Common myeloid progenitor, CD34-positive (primary cell): ENCODE measurements around the gene DACH1.
"Not testable (repeated sequence)": the region's sequence is repeated elsewhere in the genome, so short reads cannot be mapped to it uniquely, and the experiment has no call there.

Experiments
- CTCF ChIA-PET: fragments of 350-600 bp; sonication (Branson Sonifier 250); formaldehyde crosslinking; loops from one replicate; lab custom pipeline; 2021; ENCODE audit warnings: antibody characterized with exemption; lab: Charles Lee
- POLR2A ChIA-PET: fragments of 350-600 bp; sonication (Branson Sonifier 250); formaldehyde crosslinking; loops from one replicate; lab custom pipeline; 2021; ENCODE audit warnings: antibody characterized with exemption; lab: Charles Lee
- DNase-seq, 3 donors: peaks; one replicate each; pipeline versions ENCODE4 v3.0.0 to v3.0.0-alpha.2; 2013
- H3K27ac ChIP-seq, 2 experiments: 1 replicate in 1 of 2; 2 replicates in 1 of 2; pipeline ENCODE4 v1.7.0; 2013; ENCODE audit warnings: inconsistent platforms in 2 of 2, low read length in 2 of 2, mild to moderate bottlenecking in 2 of 2, low read depth in 1 of 2, moderate library complexity in 1 of 2; ENCODE audit not compliant: severe bottlenecking in 2 of 2, insufficient read depth in 1 of 2, poor library complexity in 1 of 2
- H3K27me3 ChIP-seq, 5 experiments: replicated peaks in 2 of 5; 1 replicate in 3 of 5; 2 replicates in 2 of 5; pipeline versions ENCODE4 v1.6.1 to v1.7.0; 2013; ENCODE audit warnings: low read length in 4 of 5, mild to moderate bottlenecking in 2 of 5, moderate library complexity in 2 of 5, inconsistent platforms in 1 of 5; ENCODE audit not compliant: insufficient read depth in 5 of 5, control insufficient read depth in 4 of 5
- H3K36me3 ChIP-seq, 4 experiments: 1 replicate in 2 of 4; 2 replicates in 2 of 4; pipeline versions ENCODE4 v1.6.1 to v1.7.0; 2013; ENCODE audit warnings: low read length in 3 of 4, control low read depth in 1 of 4, mild to moderate bottlenecking in 1 of 4; ENCODE audit not compliant: control insufficient read depth in 4 of 4, insufficient read depth in 4 of 4
- H3K4me1 ChIP-seq, 4 experiments: 1 replicate in 3 of 4; 2 replicates in 1 of 4; pipeline versions ENCODE4 v1.6.1 to v1.7.1; 2013; ENCODE audit warnings: low read length in 3 of 4, mild to moderate bottlenecking in 3 of 4, control low read depth in 1 of 4, inconsistent platforms in 1 of 4, moderate library complexity in 1 of 4; ENCODE audit not compliant: control insufficient read depth in 4 of 4, insufficient read depth in 4 of 4; ENCODE audit errors: control extremely low read depth in 1 of 4
- H3K4me3 ChIP-seq, 7 experiments: 1 replicate in 4 of 7; 2 replicates in 3 of 7; pipeline versions ENCODE4 v1.5.1 to v1.7.0; 2013; ENCODE audit warnings: mild to moderate bottlenecking in 7 of 7, low read length in 6 of 7, moderate library complexity in 6 of 7, inconsistent platforms in 2 of 7, low read depth in 2 of 7, control low read depth in 1 of 7; ENCODE audit not compliant: insufficient read depth in 4 of 7, control insufficient read depth in 1 of 7; ENCODE audit errors: extremely low read depth in 1 of 7
- H3K9me3 ChIP-seq, 5 experiments: 1 replicate in 4 of 5; 2 replicates in 1 of 5; pipeline versions ENCODE4 v1.6.1 to v1.7.1; 2013; ENCODE audit warnings: low read length in 4 of 5, mild to moderate bottlenecking in 2 of 5, inconsistent platforms in 1 of 5, low read depth in 1 of 5, moderate library complexity in 1 of 5; ENCODE audit not compliant: control insufficient read depth in 4 of 5, insufficient read depth in 2 of 5; ENCODE audit errors: control extremely low read depth in 1 of 5
- WGBS: methylation state at CpG from one replicate; pipeline ENCODE4 v1.1.5; 2013; ENCODE audit not compliant: insufficient coverage; 5-methylcytosine and 5-hydroxymethylcytosine counted together

DACH1 gene

DNA sequence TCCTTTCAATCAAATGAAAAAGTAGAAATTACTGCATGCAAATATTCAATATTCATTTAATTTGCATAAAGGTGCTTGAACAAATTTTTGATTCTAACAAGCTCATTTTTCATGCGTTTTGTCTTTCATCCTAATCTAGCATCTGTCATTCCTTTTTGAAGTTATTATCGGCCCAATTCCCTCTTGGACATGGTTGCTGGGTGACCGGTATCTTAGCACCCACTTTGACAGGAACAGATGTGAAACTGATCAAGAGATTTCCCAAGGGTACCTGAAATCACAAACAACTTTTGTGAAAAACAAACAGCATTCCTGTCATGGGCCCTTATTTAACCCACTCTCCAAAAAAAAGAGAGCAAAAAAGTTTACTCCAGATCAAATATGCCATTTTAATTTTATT, 13.3 kb downstream of the DACH1 start:
- WGBS, result 100% methylated on average over 3 of the region's 3 CpGs
- no peaks in the 10 kb centered on the region for H3K27me3 ChIP-seq
- no peak for DNase-seq
- ChIA-PET POLR2A (interaction anchor here (0.7 kb wide), 1 partner anchor 397 kb away, joined by 3 read pairs; no protein-coding TSS in a partner anchor), CTCF (interaction anchor here (1.3 kb wide), 1 partner anchor 9 kb away, joined by 3 read pairs; no protein-coding TSS in a partner anchor)
- H3K9me3 ChIP-seq, result no peaks in the 10 kb centered on the region
- no peak overlapping the region for H3K27ac ChIP-seq
- peaks cover 0 to 3% (median 0%) of the 10 kb centered on the region in 4 experiments for H3K4me1 ChIP-seq
- H3K4me3 ChIP-seq, result no peak overlapping the region
- H3K36me3 ChIP-seq, result peaks cover 0 to 2% (median 0%) of the 10 kb centered on the region in 4 experiments

DNA sequence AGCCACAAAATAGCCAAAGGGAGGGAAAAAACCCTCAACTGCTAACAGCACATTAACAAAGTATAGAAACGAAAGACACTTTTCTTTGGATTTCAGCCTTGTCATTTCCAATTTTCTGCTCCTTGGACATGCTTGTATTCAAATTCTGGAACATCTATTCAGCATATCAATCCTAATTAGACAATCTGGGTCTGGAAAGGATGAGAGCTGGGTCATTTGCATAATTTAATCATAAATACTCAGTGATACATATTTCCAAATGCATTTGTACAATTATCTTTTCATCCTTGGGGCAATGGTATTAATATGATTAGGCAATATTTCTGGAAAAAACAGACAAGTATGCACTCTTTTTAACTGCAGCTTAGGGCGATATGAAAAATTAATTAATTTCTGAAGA, 14.3 kb downstream of the DACH1 start:
- POLR2A ChIA-PET, result no interaction called here
- 100% methylated on average over 1 of the region's 2 CpGs for WGBS
- CTCF ChIA-PET, result interaction anchor here (1.2 to 2.0 kb wide), 2 partner anchors 25 to 54 kb away, joined by 3 to 4 read pairs; no protein-coding TSS in a partner anchor
- no peak overlapping the region for H3K4me3 ChIP-seq
- peaks cover 0 to 2% (median 0%) of the 10 kb centered on the region in 4 experiments for H3K36me3 ChIP-seq
- no peak overlapping the region for H3K27ac ChIP-seq
- H3K9me3 ChIP-seq, result no peaks in the 10 kb centered on the region
- DNase-seq, result no peak
- H3K4me1 ChIP-seq, result no peaks in the 10 kb centered on the region
- H3K27me3 ChIP-seq, result no peaks in the 10 kb centered on the region

DNA sequence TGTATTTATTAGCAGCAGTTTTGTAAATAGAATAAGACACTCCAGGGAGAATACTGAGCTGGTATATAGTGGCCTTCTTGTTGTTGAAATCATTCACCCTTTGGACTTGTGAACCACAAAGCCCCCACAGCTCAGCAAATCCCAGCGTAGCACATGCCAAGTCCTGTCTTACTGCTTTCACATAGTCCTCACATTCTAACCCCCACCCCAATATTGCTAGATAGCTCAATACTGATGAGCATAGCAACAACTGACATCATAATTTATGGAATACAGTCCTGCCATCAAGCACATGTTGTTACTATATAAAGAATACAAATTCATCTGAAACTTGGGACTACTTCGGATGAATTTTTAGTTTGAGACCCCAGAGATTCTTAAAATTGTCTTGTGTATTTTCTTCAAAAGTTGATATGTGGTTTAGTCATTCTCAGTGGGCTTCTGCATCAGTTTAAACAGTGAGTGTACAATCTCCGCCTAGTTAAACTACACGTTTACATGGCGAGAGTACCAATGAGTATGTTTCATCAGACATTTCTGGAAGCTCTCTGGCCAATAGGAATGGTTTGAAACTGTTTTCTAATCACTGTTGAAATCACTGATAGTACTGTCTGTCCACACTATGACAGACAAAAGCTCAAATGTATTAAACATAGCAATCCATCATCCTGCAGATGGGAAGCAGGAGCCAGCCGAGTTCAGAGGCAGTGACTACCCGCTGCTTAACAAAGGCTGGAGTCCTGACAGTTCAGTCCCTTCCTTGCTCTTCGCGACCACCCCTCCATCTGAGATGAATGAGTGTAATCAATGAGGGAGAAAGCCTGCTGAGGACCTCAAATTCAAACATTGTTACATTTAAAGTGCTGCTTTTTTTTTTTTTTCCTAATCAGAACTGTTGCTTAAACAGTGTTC, 15.2 kb downstream of the DACH1 start:
- Histone ChIP-seq H3K27me3 (no peaks in the 10 kb centered on the region), H3K36me3 (peaks cover 0 to 2% (median 0%) of the 10 kb centered on the region in 4 experiments), H3K27ac (no peak overlapping the region), H3K9me3 (no peaks in the 10 kb centered on the region), H3K4me3 (no peak overlapping the region), H3K4me1 (no peaks in the 10 kb centered on the region)
- 100% methylated on average over 7 of the region's 9 CpGs for WGBS
- CTCF ChIA-PET, result interaction anchor here (1.0 to 2.0 kb wide), 2 partner anchors 12 to 24 kb away, joined by 4 to 5 read pairs; no protein-coding TSS in a partner anchor
- no peak for DNase-seq
- POLR2A ChIA-PET, result no interaction called here

DNA sequence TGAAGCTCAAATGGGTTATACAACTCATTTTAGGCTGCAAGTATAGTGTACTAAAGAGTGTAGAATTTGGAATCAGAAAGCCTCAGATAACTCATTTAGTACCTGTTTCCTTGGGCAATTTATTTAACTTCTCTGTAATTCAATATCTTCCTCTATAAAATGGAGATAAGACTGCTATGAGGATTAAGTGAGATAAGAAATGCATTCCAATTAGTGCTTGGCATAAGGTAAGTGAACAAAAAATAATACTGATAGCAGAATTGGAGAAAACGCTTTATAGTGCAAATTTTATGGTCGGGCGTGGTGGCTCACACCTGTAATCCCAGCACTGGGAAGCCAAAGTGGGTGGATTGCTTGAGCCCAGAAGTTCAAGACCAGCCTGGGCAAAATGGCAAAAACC, 25.0 kb downstream of the DACH1 start:
- Histone ChIP-seq H3K36me3 (peaks cover 0 to 5% (median 2%) of the 10 kb centered on the region in 4 experiments), H3K27ac (no peak overlapping the region), H3K4me3 (no peak overlapping the region), H3K27me3 (no peaks in the 10 kb centered on the region), H3K4me1 (peaks cover 0 to 9% (median 0%) of the 10 kb centered on the region in 4 experiments), H3K9me3 (peaks cover 0 to 3% (median 0%) of the 10 kb centered on the region in 5 experiments)
- ChIA-PET POLR2A (no interaction called here), CTCF (no interaction called here)
- WGBS, result 96% methylated on average over 3 of the region's 3 CpGs
- no peak for DNase-seq

DNA sequence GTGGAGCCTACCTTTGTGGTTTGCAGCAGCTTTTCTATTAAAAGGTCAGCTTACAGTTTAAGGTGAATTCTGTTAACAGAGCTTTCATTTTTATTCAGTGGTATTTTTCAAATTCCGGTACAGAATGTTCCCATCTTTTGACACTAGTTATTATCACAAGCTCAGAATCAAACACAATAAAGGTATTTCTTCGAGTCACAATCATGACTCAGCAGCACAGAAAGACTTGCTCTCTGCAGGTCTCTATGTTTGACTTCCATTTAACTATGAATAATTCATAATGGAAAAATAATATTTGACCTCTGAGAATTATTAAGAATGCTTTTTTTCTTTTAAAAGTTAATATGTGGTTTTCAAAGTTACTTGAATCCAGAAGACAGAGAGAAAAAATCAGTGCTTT, 28.2 kb downstream of the DACH1 start:
- DNase-seq, result peak in 2 of 3 donors; percentile 32 to 51
- ChIA-PET CTCF (interaction anchor here (0.6 to 1.4 kb wide), 2 partner anchors 8 to 26 kb away, joined by 3 read pairs; no protein-coding TSS in a partner anchor), POLR2A (no interaction called here)
- H3K4me3 ChIP-seq, result peak overlapping the region in 1 of 7 experiments; percentile 68
- H3K27me3 ChIP-seq, result no peaks in the 10 kb centered on the region
- no peaks in the 10 kb centered on the region for H3K9me3 ChIP-seq
- H3K27ac ChIP-seq, result no peak overlapping the region
- H3K4me1 ChIP-seq, result peaks cover 0 to 9% (median 0%) of the 10 kb centered on the region in 4 experiments
- WGBS, result no CpG with 5 or more reads among the region's 2 CpGs
- H3K36me3 ChIP-seq, result no peaks in the 10 kb centered on the region

DNA sequence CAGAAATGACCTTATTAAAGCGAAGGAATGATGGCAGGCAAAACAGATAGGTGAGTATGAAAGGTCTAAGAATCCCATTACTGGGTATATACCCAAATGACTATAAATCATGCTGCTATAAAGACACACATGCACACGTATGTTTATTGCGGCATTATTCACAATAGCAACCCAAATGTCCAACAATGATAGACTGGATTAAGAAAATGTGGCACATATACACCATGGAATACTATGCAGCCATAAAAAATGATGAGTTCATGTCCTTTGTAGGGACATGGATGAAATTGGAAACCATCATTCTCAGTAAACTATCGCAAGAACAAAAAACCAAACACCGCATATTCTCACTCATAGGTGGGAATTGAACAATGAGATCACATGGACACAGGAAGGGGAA, 29.4 kb downstream of the DACH1 start:
- CTCF ChIA-PET, result interaction anchor here (0.8 kb wide), 1 partner anchor 26 kb away, joined by 3 read pairs; no protein-coding TSS in a partner anchor
- peaks cover 0 to 13% (median 0%) of the 10 kb centered on the region in 4 experiments for H3K4me1 ChIP-seq
- H3K9me3 ChIP-seq, POLR2A ChIA-PET, H3K36me3 ChIP-seq, DNase-seq, H3K27ac ChIP-seq, H3K27me3 ChIP-seq, H3K4me3 ChIP-seq: not testable (repeated sequence)
- no CpG with 5 or more reads among the region's 5 CpGs for WGBS

DNA sequence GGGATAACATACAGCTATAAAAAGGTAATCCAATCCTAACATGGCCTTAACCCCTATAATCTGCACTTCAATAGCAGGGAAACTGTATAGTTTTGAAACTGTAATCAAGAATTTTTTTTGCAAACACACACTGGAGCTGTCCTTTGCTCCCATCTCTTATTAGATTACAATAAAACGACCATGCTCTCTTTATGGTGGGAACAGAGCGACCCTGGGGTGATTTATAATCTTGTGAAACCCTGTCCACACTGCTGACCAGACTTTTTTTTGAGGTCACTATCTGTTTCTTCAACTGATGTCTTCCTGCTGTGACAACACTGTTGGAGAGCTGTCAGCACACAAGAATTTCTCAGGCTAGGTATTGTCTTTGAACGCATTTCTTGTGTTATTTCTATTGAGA, 35.3 kb downstream of the DACH1 start:
- ChIA-PET CTCF (interaction anchor here (0.6 to 1.0 kb wide), 2 partner anchors 9 to 22 kb away, joined by 3 to 4 read pairs; no protein-coding TSS in a partner anchor), POLR2A (no interaction called here)

More for the DNA sequence above, 35.3 kb downstream of the DACH1 start:
- WGBS, result 81% methylated on average over 3 of the region's 3 CpGs
- H3K27ac ChIP-seq, result no peak overlapping the region
- no peaks in the 10 kb centered on the region for H3K36me3 ChIP-seq
- no peak overlapping the region for H3K4me3 ChIP-seq
- H3K4me1 ChIP-seq, result peaks cover 21 to 56% (median 33%) of the 10 kb centered on the region in 4 experiments
- no peaks in the 10 kb centered on the region for H3K27me3 ChIP-seq
- no peak for DNase-seq
- no peaks in the 10 kb centered on the region for H3K9me3 ChIP-seq
